Hepatocyte (in vitro differentiated cells): ENCODE results near the gene MRPL20.

Source experiments
- CTCF ChIP-seq: fragments of 200-600 bp; sonication (generic); IDR thresholded peaks from 2 replicates; pipeline ENCODE4 v1.5.1; 2016; ENCODE audit warnings: antibody characterized with exemption, mild to moderate bottlenecking; ENCODE audit not compliant: poor library complexity
- EZH2phosphoT487 ChIP-seq: fragments of 200-600 bp; sonication (generic); IDR thresholded peaks from one replicate; pipeline ENCODE4 v1.6.1; 2018; ENCODE audit warnings: antibody characterized with exemption, mild to moderate bottlenecking, low read depth, moderate library complexity; ENCODE audit not compliant: unreplicated experiment, severe bottlenecking

GRCh38 chr1:1388078-1388472, 19.0 kb downstream of the MRPL20 start:
- TF ChIP-seq CTCF, result no peak
- no peak for TF ChIP-seq EZH2phosphoT487
